ENCODE measurements around the gene FTO.

DNA sequence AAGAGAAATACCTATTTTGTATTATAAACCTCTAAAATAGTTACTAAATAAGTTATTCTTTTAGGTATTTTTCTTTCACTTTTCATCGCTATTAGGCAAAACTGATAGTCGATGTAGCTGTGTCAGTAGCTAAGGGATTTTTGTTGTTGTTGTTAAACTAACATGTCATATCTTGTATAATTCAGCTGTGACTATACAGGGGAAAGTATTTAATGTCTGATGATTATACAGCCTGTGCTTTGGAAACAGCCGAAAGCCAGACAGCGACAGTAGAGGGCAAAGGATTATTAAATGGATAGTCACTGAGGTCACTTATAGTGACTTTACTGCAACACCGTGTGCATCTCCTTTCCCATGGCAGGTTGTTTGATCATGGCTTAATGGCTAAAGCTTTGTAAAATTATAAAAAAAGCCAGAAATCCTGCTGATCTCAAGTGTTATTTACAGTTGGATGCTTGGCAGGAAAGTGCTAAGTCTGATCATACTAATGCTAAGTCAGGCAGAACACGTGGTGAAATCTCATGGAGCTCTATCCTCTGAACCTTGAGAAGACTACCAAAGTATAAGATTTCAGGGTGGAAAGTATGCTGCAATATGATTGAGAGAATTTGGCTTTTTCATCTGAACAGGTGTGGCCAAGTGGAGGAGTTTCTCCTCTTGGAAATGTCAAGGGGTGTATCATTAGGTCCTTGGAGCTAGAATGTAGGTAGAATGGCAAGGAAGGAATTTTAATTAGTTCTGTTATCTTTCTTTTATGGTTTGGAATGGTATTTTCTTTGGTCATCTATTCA lies 88.4 kb downstream of the FTO start:
- TF ChIP-seq, protein P1, sequence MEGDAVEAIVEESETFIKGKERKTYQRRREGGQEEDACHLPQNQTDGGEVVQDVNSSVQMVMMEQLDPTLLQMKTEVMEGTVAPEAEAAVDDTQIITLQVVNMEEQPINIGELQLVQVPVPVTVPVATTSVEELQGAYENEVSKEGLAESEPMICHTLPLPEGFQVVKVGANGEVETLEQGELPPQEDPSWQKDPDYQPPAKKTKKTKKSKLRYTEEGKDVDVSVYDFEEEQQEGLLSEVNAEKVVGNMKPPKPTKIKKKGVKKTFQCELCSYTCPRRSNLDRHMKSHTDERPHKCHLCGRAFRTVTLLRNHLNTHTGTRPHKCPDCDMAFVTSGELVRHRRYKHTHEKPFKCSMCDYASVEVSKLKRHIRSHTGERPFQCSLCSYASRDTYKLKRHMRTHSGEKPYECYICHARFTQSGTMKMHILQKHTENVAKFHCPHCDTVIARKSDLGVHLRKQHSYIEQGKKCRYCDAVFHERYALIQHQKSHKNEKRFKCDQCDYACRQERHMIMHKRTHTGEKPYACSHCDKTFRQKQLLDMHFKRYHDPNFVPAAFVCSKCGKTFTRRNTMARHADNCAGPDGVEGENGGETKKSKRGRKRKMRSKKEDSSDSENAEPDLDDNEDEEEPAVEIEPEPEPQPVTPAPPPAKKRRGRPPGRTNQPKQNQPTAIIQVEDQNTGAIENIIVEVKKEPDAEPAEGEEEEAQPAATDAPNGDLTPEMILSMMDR (conservative IDR thresholded peaks at IDR 0.05) = no peak
- no peak for TF ChIP-seq ZFX (IDR thresholded peaks at IDR 0.05)
